GM19238 (cell line): ENCODE measurements around the gene HID1.

Source experiments
- DNase-seq: peaks from one replicate; pipeline ENCODE4 v3.0.0; 2011; ENCODE audit warnings: low spot score; ENCODE audit not compliant: insufficient read length

The HID1 gene

DNA sequence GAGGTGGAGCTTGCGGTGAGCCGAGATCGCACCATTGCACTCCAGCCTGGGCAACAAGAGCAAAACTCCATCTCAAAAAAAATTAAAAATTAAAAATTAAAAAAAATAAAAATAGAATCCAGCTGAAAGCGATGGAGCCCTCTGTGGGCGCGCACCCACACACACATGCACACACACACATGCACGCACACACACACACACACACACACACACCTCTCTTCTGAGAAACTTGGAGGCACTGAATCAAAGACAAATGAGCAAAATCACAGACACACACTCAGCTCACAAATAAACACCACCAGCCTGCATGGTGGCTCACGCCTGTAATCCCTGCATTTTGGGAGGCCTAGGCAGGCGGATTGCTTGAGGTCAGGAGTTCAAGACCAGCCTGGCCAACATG is 69.5 kb downstream of the HID1 start:
- DNase-seq, result no peak

- no peak for DNase-seq
Measured at GRCh38 chr17:74901353-74902135, 71.0 kb downstream of the HID1 start.
